GM12878 (cell line): ENCODE results near the gene NMNAT3.

Source experiments
- BACH1 ChIP-seq: fragments of 450-650 bp; IDR thresholded peaks from 2 replicates; pipeline ENCODE4 v1.6.1; 2017; ENCODE audit warnings: mild to moderate bottlenecking, borderline replicate concordance
- CTCF ChIP-seq, 3 experiments: IDR thresholded peaks in 2 of 3; conservative IDR thresholded peaks in 1 of 3; 2 replicates each; pipeline ENCODE4 v1.5.1; 2011; ENCODE audit warnings: low read depth in 3 of 3, low read length in 3 of 3, mild to moderate bottlenecking in 3 of 3, control low read depth in 2 of 3, moderate library complexity in 2 of 3, inconsistent platforms in 1 of 3, mixed read lengths in 1 of 3; ENCODE audit not compliant: control insufficient read depth in 2 of 3, insufficient read depth in 1 of 3; ENCODE audit errors: extremely low read depth in 1 of 3
- EZH2 ChIP-seq: IDR thresholded peaks from 2 replicates; pipeline ENCODE4 v1.6.1; 2012; ENCODE audit warnings: low read depth, mild to moderate bottlenecking, control low read depth, inconsistent platforms, low read length, borderline replicate concordance; ENCODE audit not compliant: control insufficient read depth
- RAD21 ChIP-seq: IDR thresholded peaks from 2 replicates; pipeline ENCODE4 v1.6.1; 2011; ENCODE audit warnings: mild to moderate bottlenecking, low read depth, low read length, moderate library complexity; ENCODE audit not compliant: insufficient read depth
- REST ChIP-seq: IDR thresholded peaks from 2 replicates; pipeline ENCODE4 v1.6.1; 2012; ENCODE audit warnings: mild to moderate bottlenecking, low read depth, low read length
- SUPT20H ChIP-seq: IDR thresholded peaks from 2 replicates; pipeline ENCODE4 v1.6.1; 2011; ENCODE audit warnings: low read depth, mild to moderate bottlenecking, low read length, moderate library complexity, borderline replicate concordance; ENCODE audit not compliant: control insufficient read depth

- no peak for TF ChIP-seq REST
- no peak for TF ChIP-seq SUPT20H
- no peak for TF ChIP-seq EZH2
- TF ChIP-seq CTCF (IDR thresholded peaks at IDR 0.05 in 2 of 3, conservative IDR thresholded peaks at IDR 0.05 in 1 of 3; ENCODE audit: control insufficient read depth in 2 of 3, extremely low read depth in 1 of 3, insufficient read depth in 1 of 3, low read depth in 3 of 3, low read length in 3 of 3) = no peak
- no peak for TF ChIP-seq BACH1
- no peak for TF ChIP-seq RAD21
These were observed 147.1 kb downstream of the NMNAT3 start for GRCh38 chr3:139530717-139531116.
